DOHH2 (cell line): ENCODE data around the gene OR4C45.
"Not testable (repeated sequence)": the region's sequence is repeated elsewhere in the genome, so short reads cannot be mapped to it uniquely, and the experiment has no call there.

Experiments
- H3F3A ChIP-seq: fragments of 200-600 bp; sonication (generic), shearing (Covaris generic); 2 replicates; pipeline ENCODE4 v1.6.0; 2016; ENCODE audit warnings: antibody characterized with exemption, mild to moderate bottlenecking; ENCODE audit not compliant: control insufficient read depth, insufficient read depth
- H3K27ac ChIP-seq: fragments of 200-600 bp; sonication (generic); 2 replicates; pipeline ENCODE4 v1.5.1; 2014; ENCODE audit warnings: low read depth, mild to moderate bottlenecking, low read length, moderate library complexity
- H3K27me3 ChIP-seq: fragments of 200-600 bp; sonication (generic); 2 replicates; pipeline ENCODE4 v1.6.1; 2014; ENCODE audit warnings: mild to moderate bottlenecking, low read length, mixed read lengths; ENCODE audit not compliant: control insufficient read depth
- H3K36me3 ChIP-seq: fragments of 200-600 bp; sonication (generic); 2 replicates; pipeline ENCODE4 v1.6.1; 2014; ENCODE audit warnings: mild to moderate bottlenecking, low read length, moderate library complexity, mixed read lengths; ENCODE audit not compliant: control insufficient read depth
- H3K4me1 ChIP-seq: fragments of 200-600 bp; sonication (generic); 2 replicates; pipeline ENCODE4 v1.6.1; 2014; ENCODE audit warnings: mild to moderate bottlenecking, low read length, mixed read lengths; ENCODE audit not compliant: control insufficient read depth
- H3K4me2 ChIP-seq: fragments of 200-600 bp; sonication (generic); 2 replicates; pipeline ENCODE4 v1.6.0; 2014; ENCODE audit warnings: mild to moderate bottlenecking, low read length, moderate library complexity
- H3K4me3 ChIP-seq: fragments of 200-600 bp; sonication (generic); 2 replicates; pipeline ENCODE4 v1.5.1; 2014; ENCODE audit warnings: mild to moderate bottlenecking, low read length, mixed read lengths
- H3K79me2 ChIP-seq: fragments of 200-600 bp; sonication (generic); 2 replicates; pipeline ENCODE4 v1.6.1; 2014; ENCODE audit warnings: mild to moderate bottlenecking, low read length, mixed read lengths; ENCODE audit not compliant: control insufficient read depth
- H3K9me2 ChIP-seq: fragments of 200-600 bp; sonication (generic); replicated peaks from 2 replicates; pipeline ENCODE4 v1.6.1; 2014; ENCODE audit warnings: mild to moderate bottlenecking, low read length, mixed read lengths; ENCODE audit not compliant: control insufficient read depth
- H3K9me3 ChIP-seq: fragments of 200-600 bp; sonication (generic); 2 replicates; pipeline ENCODE4 v1.6.1; 2014; ENCODE audit warnings: antibody characterized with exemption, low read length, mixed read lengths; ENCODE audit not compliant: control insufficient read depth, insufficient read depth
- H4K20me1 ChIP-seq: fragments of 200-600 bp; sonication (generic); 2 replicates; pipeline ENCODE4 v1.6.0; 2014; ENCODE audit warnings: low read depth, mild to moderate bottlenecking, antibody characterized with exemption, low read length, moderate library complexity; ENCODE audit not compliant: control insufficient read depth, insufficient read depth
- CTCF ChIP-seq: fragments of 200-600 bp; sonication (generic); IDR thresholded peaks from one replicate; pipeline ENCODE4 v1.5.1; 2014; ENCODE audit warnings: antibody characterized with exemption, mild to moderate bottlenecking, low read depth, low read length; ENCODE audit not compliant: poor library complexity, severe bottlenecking
- EZH2phosphoT487 ChIP-seq: fragments of 200-600 bp; sonication (generic); IDR thresholded peaks from 2 replicates; pipeline ENCODE4 v1.6.1; 2017; ENCODE audit warnings: borderline replicate concordance, mild to moderate bottlenecking, antibody characterized with exemption, low read length, moderate library complexity, mixed read lengths

Gene OR4C45

GRCh38 chr11:50037251-50037650, 4.6 kb downstream of the OR4C45 start:
- H3K9me2 ChIP-seq = no peaks in the 10 kb centered on the region
- H4K20me1 ChIP-seq = no peaks in the 10 kb centered on the region
- H3K79me2 ChIP-seq = no peaks in the 10 kb centered on the region
- no peaks in the 10 kb centered on the region for H3K4me1 ChIP-seq
- H3F3A ChIP-seq = no peaks in the 10 kb centered on the region
- H3K27ac ChIP-seq = no peak overlapping the region
- no peaks in the 10 kb centered on the region; the same call in 1 of the 2 replicates for H3K9me3 ChIP-seq
- H3K36me3 ChIP-seq = no peaks in the 10 kb centered on the region
- H3K4me2 ChIP-seq = no peak overlapping the region
- TF ChIP-seq CTCF (no peak), EZH2phosphoT487 (no peak)
- no peak overlapping the region for H3K4me3 ChIP-seq
- H3K27me3 ChIP-seq = no peaks in the 10 kb centered on the region

GRCh38 chr11:50044647-50045046, 12.0 kb downstream of the OR4C45 start:
- no peaks in the 10 kb centered on the region for H3K27me3 ChIP-seq
- H4K20me1 ChIP-seq = no peaks in the 10 kb centered on the region
- no peak overlapping the region for H3K4me3 ChIP-seq
- H3K9me2 ChIP-seq = no peaks in the 10 kb centered on the region
- H3K4me1 ChIP-seq = no peaks in the 10 kb centered on the region
- no peaks in the 10 kb centered on the region for H3K79me2 ChIP-seq
- H3F3A ChIP-seq = no peaks in the 10 kb centered on the region
- H3K9me3 ChIP-seq = no peaks in the 10 kb centered on the region
- H3K36me3 ChIP-seq = no peaks in the 10 kb centered on the region
- TF ChIP-seq EZH2phosphoT487 = no peak
- no peak for TF ChIP-seq CTCF
- H3K4me2 ChIP-seq = no peak overlapping the region
- no peak overlapping the region for H3K27ac ChIP-seq

- H3F3A ChIP-seq, H3K27ac ChIP-seq, H3K4me3 ChIP-seq, H3K79me2 ChIP-seq, H3K9me3 ChIP-seq, H3K36me3 ChIP-seq, H3K27me3 ChIP-seq, H3K4me2 ChIP-seq, H3K9me2 ChIP-seq, H3K4me1 ChIP-seq, H4K20me1 ChIP-seq: not testable (repeated sequence)
Observed at GRCh38 chr11:50063056-50063455, 30.4 kb downstream of the OR4C45 start.

GRCh38 chr11:50070389-50070788, 37.7 kb downstream of the OR4C45 start:
- H3K4me3 ChIP-seq = no peak overlapping the region
- no peaks in the 10 kb centered on the region for H3K36me3 ChIP-seq
- no peaks in the 10 kb centered on the region; the same call in 1 of the 2 replicates for H3K9me3 ChIP-seq
- no peaks in the 10 kb centered on the region for H3K79me2 ChIP-seq
- no peaks in the 10 kb centered on the region for H4K20me1 ChIP-seq
- no peaks in the 10 kb centered on the region for H3F3A ChIP-seq
- TF ChIP-seq CTCF = no peak
- TF ChIP-seq EZH2phosphoT487 = no peak
- no peaks in the 10 kb centered on the region for H3K9me2 ChIP-seq
- H3K4me2 ChIP-seq = no peak overlapping the region
- no peaks in the 10 kb centered on the region for H3K4me1 ChIP-seq
- no peaks in the 10 kb centered on the region for H3K27me3 ChIP-seq
- no peak overlapping the region for H3K27ac ChIP-seq
